VCaP (cell line): Measurements from ENCODE around the gene IL5.

Source experiments
- H3K27ac ChIP-seq: fragments of 450-650 bp; 2 replicates; pipeline ENCODE4 v1.5.1; 2017
- TF ChIP-seq, protein P1 (sequence below): fragments of 450-650 bp; conservative IDR thresholded peaks from 2 replicates; pipeline ENCODE4 v1.5.1; 2017; ENCODE audit warnings: mild to moderate bottlenecking, moderate library complexity

Gene IL5

DNA sequence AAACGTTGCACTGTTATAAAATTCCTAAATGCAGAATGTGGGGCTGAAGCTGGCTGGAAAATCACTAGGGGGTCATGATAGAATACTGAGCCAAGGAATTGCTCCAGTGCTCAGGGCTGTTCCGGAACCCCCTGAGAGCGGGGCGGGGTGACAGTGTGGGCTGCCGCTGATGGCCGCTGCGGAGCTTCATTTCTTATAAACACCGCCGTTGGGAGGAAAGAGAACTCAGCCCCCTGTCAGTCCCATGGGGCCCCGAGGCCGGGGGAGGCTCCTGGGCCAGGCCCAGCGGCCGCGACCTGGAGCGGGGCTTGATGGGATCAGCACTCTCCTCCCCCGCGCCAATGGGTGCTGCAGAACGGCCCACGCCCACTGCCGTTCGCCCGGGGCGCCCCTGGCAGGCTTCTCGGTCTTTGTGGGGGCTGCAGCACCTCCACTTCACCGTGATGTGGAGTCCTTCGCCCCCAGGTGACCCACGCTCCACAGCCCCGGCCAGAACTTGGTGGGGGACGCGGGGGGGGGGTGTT, 47.6 kb downstream of the IL5 start:
- peak overlapping the region; percentile 85 for H3K27ac ChIP-seq
- TF ChIP-seq, protein P1, sequence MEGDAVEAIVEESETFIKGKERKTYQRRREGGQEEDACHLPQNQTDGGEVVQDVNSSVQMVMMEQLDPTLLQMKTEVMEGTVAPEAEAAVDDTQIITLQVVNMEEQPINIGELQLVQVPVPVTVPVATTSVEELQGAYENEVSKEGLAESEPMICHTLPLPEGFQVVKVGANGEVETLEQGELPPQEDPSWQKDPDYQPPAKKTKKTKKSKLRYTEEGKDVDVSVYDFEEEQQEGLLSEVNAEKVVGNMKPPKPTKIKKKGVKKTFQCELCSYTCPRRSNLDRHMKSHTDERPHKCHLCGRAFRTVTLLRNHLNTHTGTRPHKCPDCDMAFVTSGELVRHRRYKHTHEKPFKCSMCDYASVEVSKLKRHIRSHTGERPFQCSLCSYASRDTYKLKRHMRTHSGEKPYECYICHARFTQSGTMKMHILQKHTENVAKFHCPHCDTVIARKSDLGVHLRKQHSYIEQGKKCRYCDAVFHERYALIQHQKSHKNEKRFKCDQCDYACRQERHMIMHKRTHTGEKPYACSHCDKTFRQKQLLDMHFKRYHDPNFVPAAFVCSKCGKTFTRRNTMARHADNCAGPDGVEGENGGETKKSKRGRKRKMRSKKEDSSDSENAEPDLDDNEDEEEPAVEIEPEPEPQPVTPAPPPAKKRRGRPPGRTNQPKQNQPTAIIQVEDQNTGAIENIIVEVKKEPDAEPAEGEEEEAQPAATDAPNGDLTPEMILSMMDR = no peak

DNA sequence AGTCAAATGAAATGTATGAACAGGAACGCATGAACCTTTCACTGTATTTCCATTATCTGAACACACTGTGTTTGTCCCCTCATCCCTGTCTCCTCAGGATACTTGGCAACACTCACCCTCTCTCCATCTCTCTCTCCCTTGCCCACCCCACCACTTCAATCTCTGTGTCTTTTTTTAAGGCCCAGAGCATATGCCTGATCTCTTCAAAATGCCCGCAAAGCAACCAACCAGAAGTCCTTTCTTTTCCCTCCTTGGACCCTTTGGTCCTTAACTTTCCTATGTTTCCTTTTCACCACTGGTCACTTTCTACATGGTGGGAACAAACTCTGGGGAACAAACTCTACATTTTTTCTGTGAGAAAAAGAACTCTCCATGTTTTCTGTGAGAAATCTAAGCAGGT, 49.5 kb downstream of the IL5 start:
- TF ChIP-seq, protein P1 = no peak
- no peak overlapping the region for H3K27ac ChIP-seq

DNA sequence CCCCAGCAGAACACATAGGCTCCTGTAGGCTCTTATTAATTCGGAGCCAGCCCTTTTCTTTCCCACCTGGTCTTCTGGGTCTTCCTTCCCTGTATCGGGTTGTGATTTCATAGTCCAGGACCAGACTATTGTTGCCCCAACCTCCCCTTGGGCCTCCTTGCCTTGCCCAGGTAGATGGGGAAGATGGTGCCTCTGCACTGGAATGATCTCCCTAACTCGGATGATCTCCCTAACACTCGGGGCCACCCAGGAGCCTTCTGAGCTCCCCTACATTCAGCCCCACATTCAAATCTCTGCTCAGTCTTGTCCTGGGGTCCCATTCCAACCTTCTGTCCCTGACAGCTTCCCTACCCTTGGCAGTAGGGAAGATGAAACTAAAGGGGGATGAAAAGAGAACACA, 50.1 kb downstream of the IL5 start:
- H3K27ac ChIP-seq = no peak overlapping the region
- TF ChIP-seq, protein P1 = no peak

DNA sequence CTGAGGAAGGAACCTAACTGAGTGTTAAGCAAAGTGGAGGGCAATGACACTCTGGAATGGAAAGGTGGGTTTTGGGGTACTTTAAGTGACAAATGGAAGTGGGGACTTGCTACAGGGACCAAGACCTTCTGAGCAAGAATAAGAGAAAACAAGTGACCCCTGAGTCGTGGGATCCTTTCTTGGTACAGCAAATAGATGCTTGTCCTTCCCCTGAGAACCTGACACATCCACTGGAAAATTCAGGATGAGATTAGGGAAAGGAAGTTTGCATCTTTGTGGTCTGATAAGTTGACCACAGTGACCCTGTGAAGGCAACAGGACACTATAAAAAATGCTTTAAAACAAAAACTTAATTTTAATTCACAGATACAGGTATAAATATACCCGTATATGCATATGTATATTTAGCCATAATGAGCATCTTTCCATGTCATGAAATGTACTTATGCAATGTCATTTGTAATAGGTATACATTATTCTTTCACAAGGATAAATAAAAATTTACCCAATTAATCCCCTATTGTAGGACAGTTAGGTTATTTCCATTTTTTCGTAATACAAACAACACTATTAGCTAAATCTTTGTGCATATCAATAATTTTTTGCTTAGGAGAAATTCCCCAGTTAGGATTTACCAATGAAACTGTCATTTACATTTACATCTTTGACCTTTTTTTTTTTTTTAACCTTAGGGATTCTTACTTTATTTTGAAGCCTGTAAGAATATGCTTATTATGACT, 50.8 kb downstream of the IL5 start:
- H3K27ac ChIP-seq = no peak overlapping the region
- TF ChIP-seq, protein P1 = no peak
